IPS-15b (cell line): ENCODE data around the gene FABP2.
A peak's percentile ranks its signal among the peaks of the same experiment; 100 is the strongest.
"Not testable (repeated sequence)": the region's sequence is repeated elsewhere in the genome, so short reads cannot be mapped to it uniquely, and the experiment has no call there.

Source experiments
- H3K27me3 ChIP-seq: one replicate; pipeline ENCODE4 v1.6.1; 2013; ENCODE audit warnings: low read length; ENCODE audit not compliant: control insufficient read depth, insufficient read depth
- H3K36me3 ChIP-seq: one replicate; pipeline ENCODE4 v1.6.1; 2013; ENCODE audit warnings: low read length; ENCODE audit not compliant: control insufficient read depth, insufficient read depth
- H3K4me1 ChIP-seq: one replicate; pipeline ENCODE4 v1.6.1; 2013; ENCODE audit warnings: mild to moderate bottlenecking, low read length; ENCODE audit not compliant: control insufficient read depth, insufficient read depth
- H3K4me3 ChIP-seq: one replicate; pipeline ENCODE4 v1.5.1; 2013; ENCODE audit warnings: low read depth, low read length
- H3K9ac ChIP-seq: one replicate; pipeline ENCODE4 v1.6.1; 2013; ENCODE audit warnings: low read depth, mild to moderate bottlenecking, low read length
- H3K9me3 ChIP-seq: one replicate; pipeline ENCODE4 v1.6.1; 2013; ENCODE audit warnings: mild to moderate bottlenecking, low read length; ENCODE audit not compliant: control insufficient read depth, insufficient read depth

Gene FABP2

DNA sequence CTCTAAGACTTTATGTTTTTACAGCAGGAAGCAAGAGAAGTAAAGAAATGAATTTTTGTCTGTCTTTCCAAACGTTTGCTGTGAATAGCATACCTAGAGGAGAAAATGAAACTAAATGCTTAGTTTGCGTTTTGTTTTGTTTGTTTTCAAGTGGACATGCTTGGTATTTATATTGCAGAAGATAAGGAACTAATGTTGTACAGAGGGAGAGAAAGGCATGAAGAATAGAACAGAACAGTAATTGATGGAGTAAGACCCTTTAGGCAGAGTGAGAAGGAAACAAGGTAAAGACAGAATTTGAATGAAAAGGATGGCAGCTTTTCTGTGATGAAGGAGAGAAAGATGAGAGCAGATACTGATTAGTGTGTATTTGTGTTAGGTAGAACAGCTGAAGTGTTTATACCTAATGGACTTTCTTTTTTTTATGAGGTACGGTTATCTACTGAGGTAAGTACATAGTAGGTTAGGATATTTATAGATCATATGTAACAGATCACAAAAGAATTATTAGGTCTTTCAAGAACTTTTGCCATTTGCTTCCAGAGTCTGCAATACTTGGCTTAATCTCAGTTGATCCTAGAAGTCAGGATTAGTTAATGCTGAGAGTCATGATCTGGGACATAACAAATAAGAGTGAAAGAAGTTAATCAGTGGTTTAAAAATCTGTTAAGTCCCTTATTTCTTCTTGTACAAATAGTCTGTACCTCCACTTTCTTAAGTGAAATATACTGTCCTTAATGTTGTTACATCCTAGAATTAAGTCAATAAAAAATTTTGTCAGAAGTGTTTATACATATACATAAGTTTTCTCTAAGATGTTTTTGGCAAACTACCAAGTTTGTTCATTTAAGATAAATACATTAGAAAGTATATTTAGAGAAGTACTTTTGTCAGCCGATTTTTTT is 36.8 kb downstream of the FABP2 start:
- Histone ChIP-seq H3K36me3 (no peaks in the 10 kb centered on the region), H3K9ac (no peak overlapping the region), H3K27me3 (no peaks in the 10 kb centered on the region), H3K9me3 (no peaks in the 10 kb centered on the region), H3K4me1 (no peaks in the 10 kb centered on the region), H3K4me3 (no peak overlapping the region)

DNA sequence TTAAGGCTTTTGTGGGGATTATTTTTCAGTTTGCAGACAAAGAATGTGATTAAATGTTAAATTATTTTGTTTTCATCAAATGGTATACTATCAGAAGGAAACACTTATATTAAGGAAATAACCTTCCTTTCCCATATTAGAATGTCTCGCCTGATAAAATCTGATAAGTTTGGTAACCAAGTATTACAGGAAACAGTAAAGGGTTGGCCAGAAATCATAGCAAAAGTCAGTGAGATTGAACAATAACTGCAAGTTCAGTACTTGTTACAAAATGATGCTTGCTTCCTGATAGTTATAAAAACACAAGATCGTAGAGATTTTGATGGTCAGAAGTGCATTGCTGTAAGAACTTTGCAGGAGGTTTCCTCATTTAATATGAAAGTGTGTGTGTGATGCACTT is 40.5 kb downstream of the FABP2 start:
- no peak overlapping the region for H3K9ac ChIP-seq
- H3K36me3 ChIP-seq = no peaks in the 10 kb centered on the region
- no peaks in the 10 kb centered on the region for H3K4me1 ChIP-seq
- no peak overlapping the region for H3K4me3 ChIP-seq
- no peaks in the 10 kb centered on the region for H3K9me3 ChIP-seq
- H3K27me3 ChIP-seq = no peaks in the 10 kb centered on the region

DNA sequence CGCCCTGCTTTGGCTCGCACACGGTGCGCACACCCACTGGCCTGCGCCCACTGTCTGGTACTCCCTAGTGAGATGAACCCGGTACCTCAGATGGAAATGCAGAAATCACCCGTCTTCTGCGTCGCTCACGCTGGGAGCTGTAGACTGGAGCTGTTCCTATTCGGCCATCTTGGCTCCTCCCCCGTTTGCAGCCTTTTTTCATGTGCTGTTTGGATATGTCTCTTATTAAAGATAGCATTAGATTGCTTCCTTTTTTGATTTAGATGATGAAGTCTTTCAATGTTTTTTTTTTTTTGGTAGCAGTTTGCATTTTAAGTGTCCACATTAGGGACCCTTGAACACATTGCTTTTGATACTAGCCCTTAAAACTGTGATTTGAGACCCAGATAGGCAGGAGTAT is 42.0 kb downstream of the FABP2 start:
- H3K9me3 ChIP-seq, H3K36me3 ChIP-seq, H3K9ac ChIP-seq, H3K27me3 ChIP-seq, H3K4me1 ChIP-seq: not testable (repeated sequence)
- H3K4me3 ChIP-seq = peak overlapping the region; percentile 59

DNA sequence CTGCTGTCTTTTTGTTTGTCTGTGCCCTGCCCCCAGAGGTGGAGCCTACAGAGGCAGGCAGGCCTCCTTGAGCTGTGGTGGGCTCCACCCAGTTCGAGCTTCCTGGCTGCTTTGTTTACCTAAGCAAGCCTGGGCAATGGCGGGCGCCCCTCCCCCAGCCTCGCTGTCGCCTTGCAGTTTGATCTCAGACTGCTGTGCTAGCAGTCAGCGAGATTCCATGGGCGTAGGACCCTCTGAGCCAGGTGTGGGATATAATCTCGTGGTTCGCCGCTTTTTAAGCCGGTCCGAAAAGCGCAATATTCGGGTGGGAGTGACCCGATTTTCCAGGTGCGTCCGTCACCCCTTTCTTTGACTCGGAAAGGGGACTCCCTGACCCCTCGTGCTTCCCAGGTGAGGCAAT is 42.4 kb downstream of the FABP2 start:
- H3K9ac ChIP-seq, H3K9me3 ChIP-seq, H3K36me3 ChIP-seq, H3K4me1 ChIP-seq, H3K27me3 ChIP-seq: not testable (repeated sequence)
- H3K4me3 ChIP-seq = peak overlapping the region; percentile 59

DNA sequence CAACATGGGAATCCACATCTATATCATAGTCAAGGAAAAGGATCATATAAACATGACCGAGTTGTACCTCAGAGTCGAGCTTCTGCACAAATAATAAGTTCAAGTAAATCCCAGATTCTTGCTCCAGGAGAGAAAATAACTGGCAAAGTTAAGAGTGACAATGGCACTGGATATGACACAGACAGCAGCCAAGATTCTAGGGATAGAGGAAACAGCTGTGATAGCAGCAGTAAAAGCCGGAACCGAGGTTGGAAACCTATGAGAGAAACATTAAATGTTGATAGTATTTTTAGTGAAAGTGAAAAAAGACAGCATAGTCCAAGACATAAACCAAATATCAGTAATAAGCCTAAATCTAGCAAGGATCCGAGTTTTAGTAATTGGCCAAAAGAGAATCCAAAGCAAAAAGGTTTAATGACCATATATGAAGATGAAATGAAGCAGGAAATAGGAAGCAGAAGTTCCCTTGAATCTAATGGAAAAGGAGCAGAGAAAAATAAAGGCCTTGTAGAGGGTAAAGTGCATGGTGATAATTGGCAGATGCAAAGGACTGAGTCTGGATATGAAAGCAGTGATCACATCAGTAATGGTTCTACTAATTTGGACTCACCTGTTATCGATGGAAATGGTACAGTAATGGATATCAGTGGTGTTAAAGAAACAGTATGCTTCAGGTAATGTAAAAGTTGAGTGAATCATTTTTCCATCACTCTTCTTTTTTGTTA is 50.4 kb downstream of the FABP2 start:
- Histone ChIP-seq H3K4me1 (no peaks in the 10 kb centered on the region), H3K9ac (no peak overlapping the region), H3K9me3 (no peaks in the 10 kb centered on the region), H3K36me3 (no peaks in the 10 kb centered on the region), H3K27me3 (no peaks in the 10 kb centered on the region), H3K4me3 (no peak overlapping the region)

DNA sequence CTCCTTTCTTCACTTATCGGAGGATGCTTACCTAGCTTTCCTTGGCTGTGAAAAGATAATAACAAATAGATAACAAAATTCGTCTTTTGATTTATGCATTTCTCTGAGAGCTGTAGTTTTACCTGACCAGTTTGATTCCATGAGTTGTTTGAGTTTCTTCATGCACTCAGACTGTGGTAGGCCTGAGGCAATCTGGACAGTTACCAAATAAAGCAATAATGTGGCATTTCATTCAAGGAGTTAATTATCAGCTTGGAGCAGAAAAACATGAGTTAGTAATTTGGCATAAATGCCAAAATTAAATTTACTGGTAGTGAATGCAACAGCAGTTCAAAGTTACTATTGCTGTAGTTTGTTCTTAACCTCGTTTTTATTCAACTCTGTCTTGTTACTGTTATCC is 53.5 kb downstream of the FABP2 start:
- Histone ChIP-seq H3K36me3 (no peaks in the 10 kb centered on the region), H3K9me3 (no peaks in the 10 kb centered on the region), H3K27me3 (no peaks in the 10 kb centered on the region), H3K4me1 (no peaks in the 10 kb centered on the region), H3K4me3 (no peak overlapping the region), H3K9ac (no peak overlapping the region)
